PC-3 (cell line): ENCODE measurements around the gene RHBDD3. TPM values are rescaled to one million over a fixed set of nuclear protein-coding genes. Genes with fewer than 3 reads are reported as not detected.

Source experiments
- ATAC-seq: fragments of 200-7000 bp; cut with Tn5 transposase; 2 replicates; pipeline ENCODE4 v1.9.1; 2020; ENCODE audit warnings: mild to moderate bottlenecking, moderate library complexity
- BruUV-seq: library from RNA; stranded (reverse); fragments of 400-500 nt; replicated peaks from 2 replicates; lab custom pipeline; 2021; lab: Mats Ljungman, UMichigan
- CTCF ChIA-PET: fragments of 300-600 bp; sonication (Branson Sonifier 250); formaldehyde crosslinking; loops from one replicate; lab custom pipeline; 2022; ENCODE audit warnings: antibody characterized with exemption; lab: Charles Lee
- POLR2A ChIA-PET: fragments of 300-600 bp; sonication (Branson Sonifier 250); formaldehyde crosslinking; loops from one replicate; lab custom pipeline; 2022; ENCODE audit warnings: antibody characterized with exemption; ENCODE audit not compliant: unreplicated experiment; lab: Charles Lee
- DNase-seq: peaks from one replicate; pipeline ENCODE4 v3.0.0-alpha.2; 2015
- H2AFZ ChIP-seq: fragments of 300-600 bp; sonication (generic); 2 replicates; pipeline ENCODE4 v1.6.0; 2016; ENCODE audit warnings: antibody characterized with exemption, low read length
- H3F3A ChIP-seq: fragments of 300-600 bp; sonication (generic); one replicate; pipeline ENCODE4 v1.6.0; 2017; ENCODE audit warnings: antibody characterized with exemption, low read length, control low read depth, mild to moderate bottlenecking; ENCODE audit not compliant: unreplicated experiment
- H3K27ac ChIP-seq: fragments of 300-600 bp; sonication (generic); 2 replicates; pipeline ENCODE4 v1.5.1; 2016; ENCODE audit warnings: mild to moderate bottlenecking, low read length
- H3K27me3 ChIP-seq: fragments of 300-600 bp; sonication (generic); 2 replicates; pipeline ENCODE4 v1.6.1; 2016; ENCODE audit warnings: low read length, mixed read lengths
- H3K36me3 ChIP-seq: fragments of 300-600 bp; sonication (generic); 2 replicates; pipeline ENCODE4 v1.6.1; 2016; ENCODE audit warnings: low read depth, mixed run types, low read length, mixed read lengths
- H3K4me1 ChIP-seq: fragments of 300-600 bp; sonication (generic); 2 replicates; pipeline ENCODE4 v1.5.1; 2016; ENCODE audit warnings: low read length; ENCODE audit not compliant: insufficient read depth
- H3K4me2 ChIP-seq: fragments of 300-600 bp; sonication (generic); 2 replicates; pipeline ENCODE4 v1.6.0; 2016; ENCODE audit warnings: low read length
- H3K4me3 ChIP-seq: fragments of 300-600 bp; sonication (generic); 2 replicates; pipeline ENCODE4 v1.5.1; 2016; ENCODE audit warnings: mild to moderate bottlenecking, low read length, mixed read lengths
- H3K79me2 ChIP-seq: fragments of 300-600 bp; sonication (generic); 2 replicates; pipeline ENCODE4 v1.6.1; 2017; ENCODE audit warnings: low read length, mixed read lengths
- H3K9ac ChIP-seq: fragments of 300-600 bp; sonication (generic); 2 replicates; pipeline ENCODE4 v1.6.0; 2016; ENCODE audit warnings: mild to moderate bottlenecking, low read length
- H3K9me2 ChIP-seq: fragments of 300-600 bp; sonication (generic); replicated peaks from 2 replicates; pipeline ENCODE4 v1.6.1; 2016; ENCODE audit warnings: mixed run types, low read length, mixed read lengths
- H3K9me3 ChIP-seq: fragments of 300-600 bp; sonication (generic); 2 replicates; pipeline ENCODE4 v1.6.1; 2016; ENCODE audit warnings: low read length, mixed read lengths
- H4K20me1 ChIP-seq: fragments of 300-600 bp; sonication (generic); 2 replicates; pipeline ENCODE4 v1.6.1; 2016; ENCODE audit warnings: low read length, mixed read lengths
- CTCF ChIP-seq: fragments of 300-600 bp; sonication (generic); conservative IDR thresholded peaks from 2 replicates; pipeline ENCODE4 v1.5.1; 2017; ENCODE audit warnings: antibody characterized with exemption, low read depth, mild to moderate bottlenecking, low read length
- EZH2 ChIP-seq: fragments of 300-600 bp; sonication (generic); IDR thresholded peaks from one replicate; pipeline ENCODE4 v1.6.1; 2017; ENCODE audit warnings: antibody characterized with exemption, mild to moderate bottlenecking, low read length; ENCODE audit not compliant: unreplicated experiment
- EZH2phosphoT487 ChIP-seq: fragments of 300-600 bp; sonication (generic); IDR thresholded peaks from 2 replicates; pipeline ENCODE4 v1.6.1; 2018; ENCODE audit warnings: mild to moderate bottlenecking, antibody characterized with exemption, low read length, borderline replicate concordance
- intact Hi-C: fragments of 100-400 bp; cut with micrococcal nuclease; formaldehyde crosslinking; loops from 2 replicates; pipeline ENCODE4 v1.9.0; 2023
- total RNA-seq: library from RNA; depleted of rRNA; stranded (reverse); fragments of >200 nt; gene quantifications from 2 replicates; pipeline ENCODE4 v1.2.3, GENCODE V29; 2014

RHBDD3 gene
- total RNA-seq, 1 experiment from 2014 or later, result 23.7 TPM

GRCh38 chr22:29266564-29267461, 968 bp downstream of the RHBDD3 start:
- Histone ChIP-seq H3K4me1 (peaks cover 27% of the 10 kb centered on the region), H4K20me1 (peaks cover 30% of the 10 kb centered on the region), H3K9me2 (no peaks in the 10 kb centered on the region), H3K27ac (peak overlapping the region; percentile 97), H3K79me2 (peaks cover 60% of the 10 kb centered on the region), H3K4me2 (peak overlapping the region; percentile 85), H3K4me3 (peak overlapping the region; percentile 99), H3K27me3 (no peaks in the 10 kb centered on the region), H3K9ac (peak overlapping the region; percentile 100), H3K9me3 (no peaks in the 10 kb centered on the region), H3K36me3 (peaks cover 12% of the 10 kb centered on the region; the same call in 1 of the 2 replicates), H2AFZ (peak overlapping the region; percentile 99), H3F3A (no peaks in the 10 kb centered on the region)
- intact Hi-C loops, result no loop called here
- ATAC-seq (peak; percentile 5; the same call in 1 of the 2 replicates), DNase-seq (no peak)
- TF ChIP-seq CTCF (no peak), EZH2 (no peak), EZH2phosphoT487 (no peak)
- POLR2A ChIA-PET, result interaction anchor here (0.5 kb wide), 1 partner anchor 103 kb away, joined by 4 read pairs; no protein-coding TSS in a partner anchor
- CTCF ChIA-PET, result no interaction called here
- no TSS peak for BruUV-seq

- no peaks in the 10 kb centered on the region for H3K9me2 ChIP-seq
- peaks cover 19% of the 10 kb centered on the region for H3K4me1 ChIP-seq
- no peak for ATAC-seq
- no peak for DNase-seq
- no peaks in the 10 kb centered on the region for H3K27me3 ChIP-seq
- ChIA-PET CTCF (no interaction called here), POLR2A (no interaction called here)
- intact Hi-C loops, result no loop called here
- H3K4me2 ChIP-seq, result peak overlapping the region; percentile 85
- TF ChIP-seq EZH2phosphoT487 (no peak), CTCF (no peak), EZH2 (no peak)
- no peak overlapping the region for H3K27ac ChIP-seq
- peaks cover 51% of the 10 kb centered on the region for H3K79me2 ChIP-seq
- H3K4me3 ChIP-seq, result peak overlapping the region; percentile 99; the same call in 1 of the 2 replicates
- peaks cover 22% of the 10 kb centered on the region for H4K20me1 ChIP-seq
- H3K9me3 ChIP-seq, result no peaks in the 10 kb centered on the region
- no TSS peak for BruUV-seq
- H3F3A ChIP-seq, result no peaks in the 10 kb centered on the region
- no peak overlapping the region for H2AFZ ChIP-seq
- H3K36me3 ChIP-seq, result peaks cover 3% of the 10 kb centered on the region; the same call in 1 of the 2 replicates
- no peak overlapping the region for H3K9ac ChIP-seq
Measured at GRCh38 chr22:29265929-29266328, 1.9 kb downstream of the RHBDD3 start.

- POLR2A ChIA-PET, result no interaction called here
- CTCF ChIA-PET, result no interaction called here
- intact Hi-C loops, result no loop called here
Measured at GRCh38 chr22:29265305-29265704, 2.5 kb downstream of the RHBDD3 start.

More at GRCh38 chr22:29265305-29265704, 2.5 kb downstream of the RHBDD3 start:
- TF ChIP-seq CTCF, result no peak
- TF ChIP-seq EZH2, result no peak
- Histone ChIP-seq H3K4me3 (no peak overlapping the region), H3K27ac (no peak overlapping the region), H3K4me1 (peaks cover 14% of the 10 kb centered on the region; the same call in 1 of the 2 replicates), H3K27me3 (no peaks in the 10 kb centered on the region), H3K79me2 (peaks cover 45% of the 10 kb centered on the region), H3K9me2 (no peaks in the 10 kb centered on the region), H3K9ac (no peak overlapping the region), H3K9me3 (no peaks in the 10 kb centered on the region), H2AFZ (no peak overlapping the region), H3K36me3 (no peaks in the 10 kb centered on the region; the same call in 1 of the 2 replicates), H3F3A (no peaks in the 10 kb centered on the region), H4K20me1 (peaks cover 16% of the 10 kb centered on the region), H3K4me2 (no peak overlapping the region)
- DNase-seq, result no peak
- ATAC-seq, result no peak
- no TSS peak for BruUV-seq
